ENCODE measurements around the gene RNF43. TPM values are rescaled to one million over a fixed set of nuclear protein-coding genes. Genes with fewer than 3 reads are reported as not detected.

Gene RNF43
- total and polyA plus RNA-seq, 2 of the 13 experiments (the other 11 are each of a cell fraction or from before 2014, with no cell fraction given): 31.0 to 53.4 TPM

GRCh38 chr17:58378733-58379510 lies 38.4 kb downstream of the RNF43 start:
- no peaks in the 10 kb centered on the region for H4K20me1 ChIP-seq (ENCODE audit: insufficient read depth, low read length)
- H3K9ac ChIP-seq (ENCODE audit: insufficient read depth, low read depth, low read length): 0 out of 2 replicates have a peak overlapping the region, but pooled peaks have one; percentile 4
- intact Hi-C loops (cut with micrococcal nuclease; ENCODE audit: unreplicated experiment): no loop called here
- no peak overlapping the region for H2AFZ ChIP-seq (ENCODE audit: low read length)
- peaks cover 99% of the 10 kb centered on the region for H3K4me1 ChIP-seq (ENCODE audit: insufficient read depth, low read length)
- ATAC-seq (no peak), DNase-seq (ENCODE audit: low spot score) (no peak), FAIRE-seq (no peak)
- in situ Hi-C loops (cut with HindIII; ENCODE audit: extremely low pct_ligation_motif_present, low pct_unique_long_range_greater_than_20kb): no loop called here
- no peak overlapping the region; the same call in 1 of the 2 replicates for H3K4me2 ChIP-seq (ENCODE audit: low read depth, low read length)
- H3K27ac ChIP-seq (ENCODE audit: extremely low read length, insufficient read depth, low read length): peak overlapping the region; percentile 93
- peaks cover 96% of the 10 kb centered on the region for H3K79me2 ChIP-seq (ENCODE audit: insufficient read depth, low read length)
- ChIA-PET POLR2A (interaction anchor here (1.1 to 9.7 kb wide), 6 partner anchors 11 to 36 kb away, joined by 3 to 458 read pairs (median 124); partner anchors contain the start of genes RNF43 and SUPT4H1), CTCF (ENCODE audit: low intra/inter-chr PET ratio, low total read pairs) (no interaction called here)
- peaks cover 12 to 23% of the 10 kb centered on the region in 2 experiments for H3K36me3 ChIP-seq (replicated peaks in 1 of 2; ENCODE audit: control insufficient read depth in 1 of 2, insufficient read depth in 2 of 2, low read length in 2 of 2)
- H3K27me3 ChIP-seq (ENCODE audit: control insufficient read depth in 1 of 2, insufficient read depth in 2 of 2, low read length in 2 of 2): no peaks in the 10 kb centered on the region
- 96% methylated on average over 8 of the region's 8 CpGs for WGBS (ENCODE audit: low lambda C conversion rate)
- BruUV-seq (replicated peaks): no TSS peak
- H3K4me3 ChIP-seq (replicated peaks in 1 of 3; ENCODE audit: insufficient read depth in 1 of 3, low read depth in 2 of 3, low read length in 3 of 3): no peak overlapping the region
- no peaks in the 10 kb centered on the region for H3K9me3 ChIP-seq (ENCODE audit: low read length)
- TF ChIP-seq ARNTL (CRISPR knock-in tag; IDR thresholded peaks at IDR 0.05): no peak
- TF ChIP-seq DZIP1 (CRISPR knock-in tag; IDR thresholded peaks at IDR 0.05): no peak
- TF ChIP-seq MLLT10 (CRISPR knock-in tag; IDR thresholded peaks at IDR 0.05): no peak
- no peak for TF ChIP-seq RBM39 (IDR thresholded peaks at IDR 0.05; ENCODE audit: low read depth, low read length, poor library complexity, severe bottlenecking)
- no peak for TF ChIP-seq SALL2 (CRISPR knock-in tag; IDR thresholded peaks at IDR 0.05)
- no peak for TF ChIP-seq DNMT1 (CRISPR knock-in tag; IDR thresholded peaks at IDR 0.05)
- TF ChIP-seq MAF1 (CRISPR knock-in tag; IDR thresholded peaks at IDR 0.05; ENCODE audit: borderline replicate concordance): no peak
- TF ChIP-seq POLR2G (IDR thresholded peaks at IDR 0.05; ENCODE audit: low read depth, low read length): peak; percentile 38; the same call in 1 of the 2 replicates
- no peak for TF ChIP-seq CENPT (CRISPR knock-in tag; IDR thresholded peaks at IDR 0.05; ENCODE audit: low read depth)
- TF ChIP-seq RBFOX2 (IDR thresholded peaks at IDR 0.05; ENCODE audit: low read depth, low read length): peak; percentile 28; the same call in 1 of the 2 replicates
- no peak for TF ChIP-seq ETV5 (CRISPR knock-in tag; IDR thresholded peaks at IDR 0.05; ENCODE audit: borderline replicate concordance)
- TF ChIP-seq CCDC6 (CRISPR knock-in tag; IDR thresholded peaks at IDR 0.05): no peak
- no peak for TF ChIP-seq ATF7 (IDR thresholded peaks at IDR 0.05)
- TF ChIP-seq ATF7 (CRISPR knock-in tag; IDR thresholded peaks at IDR 0.05): no peak
- TF ChIP-seq ZNF75D (CRISPR knock-in tag; IDR thresholded peaks at IDR 0.05; ENCODE audit: borderline replicate concordance): no peak
- TF ChIP-seq ZNF570 (CRISPR knock-in tag; IDR thresholded peaks at IDR 0.05; ENCODE audit: borderline replicate concordance): no peak
- TF ChIP-seq GATAD1 (CRISPR knock-in tag; IDR thresholded peaks at IDR 0.05): no peak
- TF ChIP-seq DR1 (CRISPR knock-in tag; IDR thresholded peaks at IDR 0.05): no peak
